GM12875 (cell line): ENCODE measurements around the gene THAP7.

ENCODE experiments used
- H3K4me3 ChIP-seq: one replicate; pipeline ENCODE4 v1.5.1; 2011; ENCODE audit warnings: low read depth, low read length, control low read depth
- TF ChIP-seq, protein P1 (sequence below): IDR thresholded peaks from 2 replicates; pipeline ENCODE4 v1.5.1; 2011; ENCODE audit warnings: low read depth, mild to moderate bottlenecking, control low read depth, inconsistent platforms, low read length, moderate library complexity, borderline replicate concordance; ENCODE audit not compliant: insufficient read depth

The THAP7 gene

GRCh38 chr22:20953668-20954500 is 48.0 kb downstream of the THAP7 start:
- TF ChIP-seq, protein P1, sequence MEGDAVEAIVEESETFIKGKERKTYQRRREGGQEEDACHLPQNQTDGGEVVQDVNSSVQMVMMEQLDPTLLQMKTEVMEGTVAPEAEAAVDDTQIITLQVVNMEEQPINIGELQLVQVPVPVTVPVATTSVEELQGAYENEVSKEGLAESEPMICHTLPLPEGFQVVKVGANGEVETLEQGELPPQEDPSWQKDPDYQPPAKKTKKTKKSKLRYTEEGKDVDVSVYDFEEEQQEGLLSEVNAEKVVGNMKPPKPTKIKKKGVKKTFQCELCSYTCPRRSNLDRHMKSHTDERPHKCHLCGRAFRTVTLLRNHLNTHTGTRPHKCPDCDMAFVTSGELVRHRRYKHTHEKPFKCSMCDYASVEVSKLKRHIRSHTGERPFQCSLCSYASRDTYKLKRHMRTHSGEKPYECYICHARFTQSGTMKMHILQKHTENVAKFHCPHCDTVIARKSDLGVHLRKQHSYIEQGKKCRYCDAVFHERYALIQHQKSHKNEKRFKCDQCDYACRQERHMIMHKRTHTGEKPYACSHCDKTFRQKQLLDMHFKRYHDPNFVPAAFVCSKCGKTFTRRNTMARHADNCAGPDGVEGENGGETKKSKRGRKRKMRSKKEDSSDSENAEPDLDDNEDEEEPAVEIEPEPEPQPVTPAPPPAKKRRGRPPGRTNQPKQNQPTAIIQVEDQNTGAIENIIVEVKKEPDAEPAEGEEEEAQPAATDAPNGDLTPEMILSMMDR = no peak
- no peak overlapping the region for H3K4me3 ChIP-seq

DNA sequence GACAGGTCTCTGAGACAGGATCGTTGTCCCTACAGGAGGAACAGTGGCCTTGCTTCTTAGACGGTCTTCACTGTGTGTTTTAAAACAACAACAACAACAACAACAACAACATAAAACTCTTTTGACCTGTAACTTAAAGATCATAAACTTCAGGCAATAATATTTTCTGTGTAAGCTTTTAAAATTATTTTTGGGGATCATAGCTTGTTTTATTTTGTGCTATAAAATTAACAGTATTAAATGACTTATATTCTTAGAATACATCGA is 48.6 kb downstream of the THAP7 start:
- no peak overlapping the region for H3K4me3 ChIP-seq
- TF ChIP-seq, protein P1 = no peak

- H3K4me3 ChIP-seq = no peak overlapping the region
- TF ChIP-seq, protein P1 = no peak
Observed at GRCh38 chr22:20952544-20953341, 49.2 kb downstream of the THAP7 start.

DNA sequence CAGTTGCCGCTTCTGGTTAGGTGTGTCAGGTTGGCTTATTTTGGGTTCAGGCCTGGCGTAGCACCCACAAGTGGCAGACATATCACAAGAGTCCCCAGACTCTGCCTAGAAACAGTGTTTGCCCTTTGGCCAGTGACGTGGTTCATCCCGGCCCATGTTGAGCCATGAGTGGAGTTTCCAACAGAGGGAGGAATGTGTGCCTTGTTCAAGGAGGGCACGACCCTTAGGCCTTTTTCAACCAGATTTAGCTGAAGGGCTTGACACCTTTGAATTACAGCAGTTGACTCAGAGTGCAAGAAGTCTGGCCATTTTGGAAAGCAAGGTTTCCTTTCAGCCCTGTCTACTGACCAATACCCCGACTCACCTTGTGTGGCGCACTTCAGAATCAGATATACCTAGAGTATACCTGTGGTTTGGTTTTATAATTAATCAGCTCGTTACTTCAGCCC is 50.0 kb downstream of the THAP7 start:
- TF ChIP-seq, protein P1 = no peak
- H3K4me3 ChIP-seq = no peak overlapping the region

DNA sequence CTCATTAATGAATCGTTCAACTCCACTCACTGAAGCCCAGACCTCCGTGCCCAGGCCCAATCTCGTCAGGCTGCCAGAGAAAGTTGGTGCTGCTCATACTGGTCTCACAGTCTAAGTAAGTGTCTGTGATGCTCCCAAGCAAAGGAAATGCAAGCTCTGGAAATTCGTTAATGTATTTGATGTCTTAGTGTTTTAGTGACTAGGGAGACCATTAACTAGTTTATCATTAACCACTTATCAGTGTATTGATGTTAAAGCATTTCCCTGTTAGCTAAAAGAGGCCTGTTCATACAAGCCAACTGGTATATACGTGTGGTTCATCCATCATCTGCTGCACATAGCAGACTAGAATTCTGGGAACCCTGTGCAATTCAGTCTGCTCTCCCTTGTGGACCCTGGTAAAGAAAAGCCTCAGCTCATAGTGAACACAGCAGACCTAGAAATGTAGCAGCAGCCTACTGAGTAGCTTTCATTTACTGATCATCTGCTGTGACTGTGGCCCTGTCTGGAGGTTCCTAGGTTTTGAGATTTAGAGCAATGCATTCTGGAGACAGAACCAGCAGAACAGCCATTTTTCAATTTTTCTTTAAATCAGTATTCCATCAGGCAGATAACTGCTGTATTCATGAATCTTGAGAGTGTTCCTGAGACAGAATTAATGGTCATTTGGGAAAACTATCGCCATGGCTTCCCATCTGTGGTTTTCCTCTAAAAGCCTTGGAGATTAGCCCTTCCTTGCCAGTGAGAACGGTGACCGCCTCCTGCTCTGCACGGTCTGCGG is 50.6 kb downstream of the THAP7 start:
- TF ChIP-seq, protein P1 = no peak
- H3K4me3 ChIP-seq = no peak overlapping the region

DNA sequence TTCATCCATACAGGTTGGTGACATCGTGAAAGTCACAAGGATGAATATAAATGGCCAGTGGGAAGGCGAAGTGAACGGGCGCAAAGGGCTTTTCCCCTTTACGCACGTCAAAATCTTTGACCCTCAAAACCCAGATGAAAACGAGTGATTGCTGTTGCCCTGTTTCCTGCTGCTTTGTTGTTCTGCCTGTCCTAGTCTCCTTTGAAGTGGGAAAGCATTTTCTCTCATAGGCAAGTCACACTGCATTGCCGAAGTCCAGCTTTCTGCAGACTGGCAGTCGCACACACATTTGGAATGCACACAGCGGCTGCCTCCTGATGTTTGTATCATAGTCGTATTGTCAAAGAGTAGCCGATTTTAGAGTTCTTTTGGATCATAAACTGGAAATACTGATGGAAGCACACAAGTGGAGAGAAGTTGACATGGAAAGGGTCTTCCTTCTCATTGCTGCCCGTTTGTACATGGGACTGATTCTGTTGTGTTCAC is 52.2 kb downstream of the THAP7 start:
- H3K4me3 ChIP-seq = no peak overlapping the region
- TF ChIP-seq, protein P1 = no peak
